Activated T-cell treated with anti-CD3 and anti-CD28 coated beads, Interleukin-2, amount 50 U/mL, for 1 hour (primary cell): ENCODE data around the gene PLEKHG2.

Experiments
- DNase-seq: peaks from one replicate; pipeline ENCODE4 v3.0.0-alpha.2; 2020

PLEKHG2 gene

GRCh38 chr19:39463403-39463802, 50.9 kb downstream of the PLEKHG2 start:
- no peak for DNase-seq

- DNase-seq = no peak
These were observed 53.7 kb downstream of the PLEKHG2 start for GRCh38 chr19:39465956-39466747.

- DNase-seq = no peak
These were observed 55.5 kb downstream of the PLEKHG2 start for GRCh38 chr19:39467941-39468340.

- DNase-seq = no peak
These were observed 56.6 kb downstream of the PLEKHG2 start for GRCh38 chr19:39469036-39469435.

- no peak for DNase-seq
These were observed 57.1 kb downstream of the PLEKHG2 start for GRCh38 chr19:39469567-39469966.

GRCh38 chr19:39470724-39471339, 58.4 kb downstream of the PLEKHG2 start:
- DNase-seq = no peak

GRCh38 chr19:39471756-39472536, 59.5 kb downstream of the PLEKHG2 start:
- DNase-seq = no peak

- DNase-seq = no peak
These were observed 60.4 kb downstream of the PLEKHG2 start for GRCh38 chr19:39472746-39473442.

GRCh38 chr19:39473443-39473960, 61.0 kb downstream of the PLEKHG2 start:
- DNase-seq = no peak

- DNase-seq = peak; percentile 81
These were observed 61.7 kb downstream of the PLEKHG2 start for GRCh38 chr19:39474139-39474620.

- DNase-seq = no peak
These were observed 63.3 kb downstream of the PLEKHG2 start for GRCh38 chr19:39475748-39476147.
